Measurements from ENCODE around the gene NTM.

- no peak for TF ChIP-seq CTCF (IDR thresholded peaks at IDR 0.05)
- TF ChIP-seq USF2 (CRISPR knock-in tag; IDR thresholded peaks at IDR 0.05): no peak
- no peak for TF ChIP-seq MAX (CRISPR knock-in tag; IDR thresholded peaks at IDR 0.05)
- TF ChIP-seq CREB1 (CRISPR knock-in tag; IDR thresholded peaks at IDR 0.05): no peak
- TF ChIP-seq TP53 (CRISPR knock-in tag; IDR thresholded peaks at IDR 0.05): no peak
- no peak for TF ChIP-seq ATF2 (CRISPR knock-in tag; IDR thresholded peaks at IDR 0.05; ENCODE audit: borderline replicate concordance, low read depth)
- no peak for TF ChIP-seq NR2C2 (CRISPR knock-in tag; IDR thresholded peaks at IDR 0.05)
- no peak for TF ChIP-seq ATF3 (CRISPR knock-in tag; conservative IDR thresholded peaks at IDR 0.05)
- TF ChIP-seq ZNF671 (CRISPR knock-in tag; IDR thresholded peaks at IDR 0.05): no peak
- no peak for TF ChIP-seq FOXP4 (CRISPR knock-in tag; IDR thresholded peaks at IDR 0.05)
- TF ChIP-seq ESRRA (CRISPR knock-in tag; IDR thresholded peaks at IDR 0.05; ENCODE audit: borderline replicate concordance): no peak
Measured at GRCh38 chr11:131540676-131541075, 170.3 kb downstream of the NTM start.
